ENCODE data around the gene TACR2. TPM values are rescaled to one million over a fixed set of nuclear protein-coding genes. Genes with fewer than 3 reads are reported as not detected.

The TACR2 gene
- polyA plus RNA-seq, 1 donor = 8.2 TPM

GRCh38 chr10:69459101-69459790, 42.5 kb upstream of the TACR2 start:
- H3K4me1 ChIP-seq (ENCODE audit: control insufficient read depth, insufficient read depth, low read length) = peaks cover 57% of the 10 kb centered on the region
- peaks cover 5% of the 10 kb centered on the region for H3K36me3 ChIP-seq (ENCODE audit: control insufficient read depth, insufficient read depth, low read length)
- H3K27ac ChIP-seq (ENCODE audit: low read length) = peak overlapping the region; percentile 93
- peak; percentile 26 to 72 for DNase-seq
- no peaks in the 10 kb centered on the region for H3K9me3 ChIP-seq (ENCODE audit: control insufficient read depth, low read depth, low read length)
- H3K27me3 ChIP-seq (ENCODE audit: control insufficient read depth, insufficient read depth, low read length) = no peaks in the 10 kb centered on the region
- 53% methylated on average over 3 of the region's 8 CpGs for WGBS (ENCODE audit: insufficient coverage, low lambda C conversion rate)
- no peak overlapping the region for H3K4me3 ChIP-seq (ENCODE audit: low read length)

DNA sequence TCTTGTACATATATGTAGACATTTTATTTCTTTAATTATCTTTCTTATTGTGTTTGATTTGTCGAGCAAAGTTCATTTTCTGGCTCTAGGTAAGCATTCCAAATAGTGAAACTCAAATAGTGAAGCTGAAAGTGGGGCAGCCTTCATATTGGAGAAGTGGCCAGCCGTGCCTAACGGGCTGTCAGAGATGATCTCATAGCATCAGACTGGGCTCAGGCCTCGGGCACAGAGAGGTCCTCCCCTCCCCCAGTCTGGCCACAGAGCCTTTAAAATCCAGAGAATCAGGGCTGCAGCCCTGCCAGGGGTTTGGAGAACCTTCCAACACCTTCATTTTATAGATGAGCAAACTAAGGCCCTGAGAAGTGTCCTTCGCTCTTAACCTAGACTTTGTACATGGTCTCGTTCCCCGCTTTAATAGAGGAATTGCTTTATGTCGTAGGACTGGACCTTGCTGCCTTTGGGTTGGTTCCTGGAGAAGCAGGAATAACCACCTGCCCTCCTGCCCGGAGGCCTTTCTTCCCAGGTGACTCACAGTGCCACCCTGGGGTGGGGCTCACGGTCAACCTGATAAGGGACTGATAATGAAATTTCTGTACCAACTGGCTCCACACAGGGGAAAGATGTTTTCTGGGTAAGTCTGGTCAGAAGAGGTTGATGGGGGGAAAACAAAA, 41.8 kb upstream of the TACR2 start:
- WGBS (ENCODE audit: insufficient coverage, low lambda C conversion rate) = 40% methylated on average over 1 of the region's 10 CpGs
- peak overlapping the region; percentile 93 for H3K27ac ChIP-seq (ENCODE audit: low read length)
- H3K36me3 ChIP-seq (ENCODE audit: control insufficient read depth, insufficient read depth, low read length) = peaks cover 5% of the 10 kb centered on the region
- peaks cover 52% of the 10 kb centered on the region for H3K4me1 ChIP-seq (ENCODE audit: control insufficient read depth, insufficient read depth, low read length)
- no peak overlapping the region for H3K4me3 ChIP-seq (ENCODE audit: low read length)
- peak; percentile 92 to 96 for DNase-seq
- H3K27me3 ChIP-seq (ENCODE audit: control insufficient read depth, insufficient read depth, low read length) = no peaks in the 10 kb centered on the region
- H3K9me3 ChIP-seq (ENCODE audit: control insufficient read depth, low read depth, low read length) = no peaks in the 10 kb centered on the region

GRCh38 chr10:69457771-69458237, 41.1 kb upstream of the TACR2 start:
- Histone ChIP-seq H3K27ac (ENCODE audit: low read length) (peak overlapping the region; percentile 93), H3K4me3 (ENCODE audit: low read length) (no peak overlapping the region), H3K36me3 (ENCODE audit: control insufficient read depth, insufficient read depth, low read length) (peaks cover 5% of the 10 kb centered on the region), H3K27me3 (ENCODE audit: control insufficient read depth, insufficient read depth, low read length) (no peaks in the 10 kb centered on the region), H3K9me3 (ENCODE audit: control insufficient read depth, low read depth, low read length) (no peaks in the 10 kb centered on the region), H3K4me1 (ENCODE audit: control insufficient read depth, insufficient read depth, low read length) (peaks cover 49% of the 10 kb centered on the region)
- no CpG with 5 or more reads among the region's 5 CpGs for WGBS (ENCODE audit: insufficient coverage, low lambda C conversion rate)
- DNase-seq = no peak

DNA sequence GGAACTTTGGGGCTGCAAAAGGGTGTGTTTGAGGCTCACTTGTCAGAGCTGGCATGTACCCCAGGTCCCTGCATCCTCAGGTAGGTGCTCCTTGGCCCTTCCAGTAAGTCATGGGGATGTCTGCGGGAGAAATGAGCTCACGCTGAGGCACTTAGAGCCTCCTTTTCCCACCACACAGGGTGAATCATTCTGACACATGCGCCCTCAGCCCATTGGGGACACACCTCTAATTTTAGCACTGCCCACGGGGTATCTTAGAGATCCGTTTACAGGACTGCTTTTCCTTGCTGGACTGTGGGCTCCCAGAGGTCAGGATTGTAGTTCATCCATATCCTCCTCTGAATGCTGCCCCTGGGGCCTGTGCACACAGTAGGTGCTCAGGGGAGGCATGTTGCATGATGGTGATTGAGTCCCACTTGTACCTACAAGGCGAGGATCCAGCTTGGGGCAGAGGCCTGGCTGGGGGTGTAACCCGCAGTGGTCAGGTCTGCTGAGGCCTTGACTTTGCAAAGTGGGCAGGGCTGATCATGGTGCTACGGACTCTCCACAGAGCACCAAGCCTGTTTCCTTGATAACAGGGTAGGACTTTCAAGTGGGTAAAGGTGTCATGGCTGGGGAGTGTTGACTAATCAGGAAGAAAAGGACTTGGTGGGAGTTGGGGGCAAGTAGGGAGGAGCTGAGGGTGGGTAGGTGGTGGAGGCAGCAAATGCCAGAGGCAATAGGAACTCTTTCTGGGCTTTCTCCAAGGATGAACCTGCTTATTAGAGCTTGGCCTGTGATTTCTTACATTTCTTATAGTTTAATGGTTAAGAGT, 40.4 kb upstream of the TACR2 start:
- no peak overlapping the region for H3K4me3 ChIP-seq (ENCODE audit: low read length)
- no peaks in the 10 kb centered on the region for H3K27me3 ChIP-seq (ENCODE audit: control insufficient read depth, insufficient read depth, low read length)
- peaks cover 5% of the 10 kb centered on the region for H3K36me3 ChIP-seq (ENCODE audit: control insufficient read depth, insufficient read depth, low read length)
- H3K27ac ChIP-seq (ENCODE audit: low read length) = peak overlapping the region; percentile 93
- H3K9me3 ChIP-seq (ENCODE audit: control insufficient read depth, low read depth, low read length) = no peaks in the 10 kb centered on the region
- no CpG with 5 or more reads among the region's 8 CpGs for WGBS (ENCODE audit: insufficient coverage, low lambda C conversion rate)
- no peak for DNase-seq
- H3K4me1 ChIP-seq (ENCODE audit: control insufficient read depth, insufficient read depth, low read length) = peaks cover 51% of the 10 kb centered on the region

- no peak for DNase-seq
- H3K4me3 ChIP-seq (ENCODE audit: low read length) = no peak overlapping the region
- peaks cover 48% of the 10 kb centered on the region for H3K4me1 ChIP-seq (ENCODE audit: control insufficient read depth, insufficient read depth, low read length)
- peaks cover 5% of the 10 kb centered on the region for H3K36me3 ChIP-seq (ENCODE audit: control insufficient read depth, insufficient read depth, low read length)
- H3K27ac ChIP-seq (ENCODE audit: low read length) = no peak overlapping the region
- no peaks in the 10 kb centered on the region for H3K27me3 ChIP-seq (ENCODE audit: control insufficient read depth, insufficient read depth, low read length)
- WGBS (ENCODE audit: insufficient coverage, low lambda C conversion rate) = 100% methylated on average over 2 of the region's 10 CpGs
- H3K9me3 ChIP-seq (ENCODE audit: control insufficient read depth, low read depth, low read length) = peaks cover 5% of the 10 kb centered on the region
Observed at GRCh38 chr10:69455006-69455763, 38.5 kb upstream of the TACR2 start.

GRCh38 chr10:69453795-69454194, 37.1 kb upstream of the TACR2 start:
- H3K4me1 ChIP-seq (ENCODE audit: control insufficient read depth, insufficient read depth, low read length) = peaks cover 45% of the 10 kb centered on the region
- H3K27ac ChIP-seq (ENCODE audit: low read length) = no peak overlapping the region
- H3K9me3 ChIP-seq (ENCODE audit: control insufficient read depth, low read depth, low read length) = peaks cover 5% of the 10 kb centered on the region
- peaks cover 5% of the 10 kb centered on the region for H3K36me3 ChIP-seq (ENCODE audit: control insufficient read depth, insufficient read depth, low read length)
- no peaks in the 10 kb centered on the region for H3K27me3 ChIP-seq (ENCODE audit: control insufficient read depth, insufficient read depth, low read length)
- H3K4me3 ChIP-seq (ENCODE audit: low read length) = no peak overlapping the region
- DNase-seq = no peak

DNA sequence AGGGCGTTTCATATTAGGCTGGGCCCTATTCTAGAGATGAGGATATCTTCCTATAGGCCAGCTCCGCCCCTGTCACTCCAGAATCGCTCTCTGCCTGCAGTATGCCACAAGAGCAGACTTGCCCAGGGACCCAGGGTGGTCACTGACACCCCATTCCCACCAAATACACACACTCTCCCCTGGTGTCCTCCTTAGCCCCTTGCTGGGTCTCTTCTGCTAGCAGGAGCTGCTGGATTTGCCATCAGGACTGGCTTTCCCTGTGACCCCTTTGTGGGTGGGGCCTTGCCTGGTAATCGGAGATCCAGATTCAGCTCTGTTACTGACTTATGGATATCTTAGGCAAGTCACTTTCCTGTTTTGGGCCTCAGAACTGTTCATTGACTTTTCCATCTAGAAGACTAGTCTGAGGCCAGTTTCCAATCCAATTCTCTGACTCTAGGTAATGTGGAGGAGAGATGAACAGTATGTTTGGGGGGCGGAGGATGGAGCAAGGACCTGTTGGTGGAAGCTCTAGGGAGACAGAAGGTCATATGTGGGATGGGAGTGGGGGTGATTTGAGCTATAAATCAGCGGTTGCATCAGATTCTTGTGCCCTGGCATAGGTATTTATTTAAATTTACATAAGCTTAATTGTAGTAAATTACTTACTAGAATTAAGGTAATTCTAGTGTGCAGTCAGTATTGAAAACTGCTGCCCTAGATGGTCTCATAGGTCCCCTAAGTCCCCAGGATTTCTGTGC, 36.1 kb upstream of the TACR2 start:
- Histone ChIP-seq H3K36me3 (ENCODE audit: control insufficient read depth, insufficient read depth, low read length) (peaks cover 5% of the 10 kb centered on the region), H3K27me3 (ENCODE audit: control insufficient read depth, insufficient read depth, low read length) (no peaks in the 10 kb centered on the region), H3K27ac (ENCODE audit: low read length) (no peak overlapping the region), H3K4me3 (ENCODE audit: low read length) (no peak overlapping the region), H3K9me3 (ENCODE audit: control insufficient read depth, low read depth, low read length) (peaks cover 5% of the 10 kb centered on the region), H3K4me1 (ENCODE audit: control insufficient read depth, insufficient read depth, low read length) (peaks cover 35% of the 10 kb centered on the region)
- 100% methylated on average over 1 of the region's 6 CpGs for WGBS (ENCODE audit: insufficient coverage, low lambda C conversion rate)
- no peak for DNase-seq

DNA sequence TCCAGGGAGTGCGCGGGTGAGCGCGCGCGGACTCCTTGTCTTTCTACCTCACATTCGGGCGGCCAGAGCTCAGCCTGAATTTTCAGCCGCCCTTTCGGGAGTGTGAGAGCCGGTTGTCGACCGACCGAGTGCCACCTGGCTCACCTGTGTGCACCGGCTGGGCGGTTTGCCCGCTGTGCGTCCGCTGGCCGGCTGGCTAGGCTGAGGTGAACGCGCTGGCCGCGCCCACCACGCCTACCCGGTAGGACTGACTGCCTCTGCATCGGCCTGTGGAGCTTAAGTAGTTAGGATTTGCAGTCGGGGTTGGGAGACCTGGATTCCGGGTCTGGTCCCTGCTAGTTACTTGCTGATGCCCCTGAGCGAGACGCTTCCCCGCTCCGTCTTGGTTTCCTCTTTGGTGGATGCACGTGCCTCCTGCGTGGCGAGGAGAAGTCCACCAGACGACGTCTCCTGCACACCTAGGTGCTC, 35.1 kb upstream of the TACR2 start:
- Histone ChIP-seq H3K27me3 (ENCODE audit: control insufficient read depth, insufficient read depth, low read length) (no peaks in the 10 kb centered on the region), H3K36me3 (ENCODE audit: control insufficient read depth, insufficient read depth, low read length) (peaks cover 4% of the 10 kb centered on the region), H3K9me3 (ENCODE audit: control insufficient read depth, low read depth, low read length) (peaks cover 5% of the 10 kb centered on the region), H3K4me1 (ENCODE audit: control insufficient read depth, insufficient read depth, low read length) (peaks cover 27% of the 10 kb centered on the region), H3K27ac (ENCODE audit: low read length) (peak overlapping the region; percentile 78), H3K4me3 (ENCODE audit: low read length) (peak overlapping the region; percentile 85)
- no CpG with 5 or more reads among the region's 38 CpGs for WGBS (ENCODE audit: insufficient coverage, low lambda C conversion rate)
- DNase-seq = peak; percentile 33 to 75

- Histone ChIP-seq H3K4me1 (ENCODE audit: control insufficient read depth, insufficient read depth, low read length) (peaks cover 27% of the 10 kb centered on the region), H3K4me3 (ENCODE audit: low read length) (peak within 1 kb of the TSS; percentile 85), H3K36me3 (ENCODE audit: control insufficient read depth, insufficient read depth, low read length) (no peaks in the 10 kb centered on the region), H3K27ac (ENCODE audit: low read length) (peak within 1 kb of the TSS; percentile 78), H3K9me3 (ENCODE audit: control insufficient read depth, low read depth, low read length) (peaks cover 5% of the 10 kb centered on the region), H3K27me3 (ENCODE audit: control insufficient read depth, insufficient read depth, low read length) (no peaks in the 10 kb centered on the region)
- peak; percentile 86 to 94 for DNase-seq
- WGBS (ENCODE audit: insufficient coverage, low lambda C conversion rate) = no CpG with 5 or more reads among the region's 45 CpGs
Observed at GRCh38 chr10:69451209-69451783, 34.6 kb upstream of the TACR2 start, which contains the start of gene TSPAN15. Gene TSPAN15 (plus strand): TSS chr10:69451465. CDS start chr10:69451595, 130 bp downstream.

All from large intestine (tissue), 3 donors.